Peyer's patch (tissue), 4 donors: ENCODE data around the gene NCBP2. TPM values are rescaled to one million over a fixed set of nuclear protein-coding genes. Genes with fewer than 3 reads are reported as not detected.

ENCODE experiments used
- DNase-seq, 3 donors: peaks; one replicate each; pipeline ENCODE4 v3.0.0-alpha.2; 2017 to 2019
- H3K27ac ChIP-seq, 4 donors: fragments of 200-600 bp; sonication (generic); one replicate each; pipeline ENCODE4 v1.5.1; 2016 to 2019
- H3K27me3 ChIP-seq, 2 donors: fragments of 200-600 bp; sonication (generic); one replicate each; pipeline ENCODE4 v1.5.1; 2019
- H3K36me3 ChIP-seq, 3 donors: fragments of 200-600 bp; sonication (generic); one replicate each; pipeline ENCODE4 v1.5.1; 2016 to 2019
- H3K4me1 ChIP-seq, 4 donors: fragments of 200-600 bp; sonication (generic); one replicate each; pipeline ENCODE4 v1.5.1; 2016 to 2019
- H3K4me3 ChIP-seq, 4 donors: fragments of 200-600 bp; sonication (generic); 1 replicate in 3 of 4; 2 replicates in 1 of 4; pipeline ENCODE4 v1.5.1; 2016 to 2019; ENCODE audit warnings: mild to moderate bottlenecking in 1 of 4
- H3K9me3 ChIP-seq, 4 donors: fragments of 200-600 bp; sonication (generic); one replicate each; pipeline ENCODE4 v1.5.1; 2016 to 2019; ENCODE audit warnings: mild to moderate bottlenecking in 1 of 4
- CTCF ChIP-seq, 6 experiments: fragments of 450-650 bp in 4 of 6; fragments of 200-600 bp in 2 of 6; sonication (generic) in 1 of 6; IDR thresholded peaks; one replicate each; pipeline ENCODE4 v1.5.1; 2017 to 2019; ENCODE audit warnings: antibody characterized with exemption in 6 of 6, mild to moderate bottlenecking in 3 of 6, moderate library complexity in 1 of 6
- POLR2A ChIP-seq, 2 donors: fragments of 450-650 bp; IDR thresholded peaks; one replicate each; pipeline ENCODE4 v1.5.1; 2017; ENCODE audit warnings: antibody characterized with exemption in 2 of 2, mild to moderate bottlenecking in 2 of 2, moderate library complexity in 2 of 2
- total RNA-seq, 4 donors: library from RNA; depleted of rRNA; stranded (reverse); fragments of >200 nt; gene quantifications; one replicate each; pipeline ENCODE4 v1.1.0, GENCODE V29; 2016

Gene NCBP2
- total RNA-seq, 4 donors from 2014 or later: 21.7 to 61.1 (median 31.8) TPM

- Histone ChIP-seq H3K36me3 (peaks cover 0 to 76% (median 0%) of the 10 kb centered on the region in 3 donors), H3K4me3 (no peak overlapping the region), H3K27ac (peak overlapping the region in 2 of 4 donors; percentile 41 to 65), H3K4me1 (no peaks in the 10 kb centered on the region), H3K9me3 (no peaks in the 10 kb centered on the region), H3K27me3 (no peaks in the 10 kb centered on the region)
- peak in 1 of 3 donors; percentile 34 for DNase-seq
- TF ChIP-seq CTCF (IDR thresholded peaks at IDR 0.05): no peak
- no peak for TF ChIP-seq POLR2A (IDR thresholded peaks at IDR 0.05)
Observed at GRCh38 chr3:196932600-196932999, 9.7 kb downstream of the NCBP2 start.

GRCh38 chr3:196931828-196932587 is 10.3 kb downstream of the NCBP2 start:
- peaks cover 0 to 71% (median 0%) of the 10 kb centered on the region in 3 donors for H3K36me3 ChIP-seq
- no peaks in the 10 kb centered on the region for H3K9me3 ChIP-seq
- TF ChIP-seq POLR2A (IDR thresholded peaks at IDR 0.05) (no peak), CTCF (IDR thresholded peaks at IDR 0.05) (no peak)
- no peaks in the 10 kb centered on the region for H3K27me3 ChIP-seq
- H3K4me1 ChIP-seq: no peaks in the 10 kb centered on the region
- H3K27ac ChIP-seq: peak overlapping the region in 2 of 4 donors; percentile 41 to 65
- peak in 2 of 3 donors; percentile 58 to 74 for DNase-seq
- H3K4me3 ChIP-seq: no peak overlapping the region

- no peaks in the 10 kb centered on the region for H3K9me3 ChIP-seq
- no peak overlapping the region for H3K4me3 ChIP-seq
- no peak for TF ChIP-seq POLR2A (IDR thresholded peaks at IDR 0.05)
- H3K4me1 ChIP-seq: no peaks in the 10 kb centered on the region
- peak overlapping the region in 2 of 4 donors; percentile 41 to 65 for H3K27ac ChIP-seq
- H3K36me3 ChIP-seq: peaks cover 0 to 62% (median 0%) of the 10 kb centered on the region in 3 donors
- DNase-seq: no peak
- no peaks in the 10 kb centered on the region for H3K27me3 ChIP-seq
Observed at GRCh38 chr3:196931157-196931556, 11.2 kb downstream of the NCBP2 start.

- no peaks in the 10 kb centered on the region for H3K27me3 ChIP-seq
- no peak for DNase-seq
- H3K36me3 ChIP-seq: peaks cover 0 to 43% (median 0%) of the 10 kb centered on the region in 3 donors
Observed at GRCh38 chr3:196927571-196928453, 14.5 kb downstream of the NCBP2 start.

GRCh38 chr3:196920733-196921132 is 21.6 kb downstream of the NCBP2 start:
- no peak for DNase-seq
- H3K4me1 ChIP-seq: no peaks in the 10 kb centered on the region
- no peaks in the 10 kb centered on the region for H3K27me3 ChIP-seq
- no peaks in the 10 kb centered on the region for H3K9me3 ChIP-seq
- no peak overlapping the region for H3K27ac ChIP-seq
- peaks cover 0 to 31% (median 0%) of the 10 kb centered on the region in 3 donors for H3K36me3 ChIP-seq
- no peak overlapping the region for H3K4me3 ChIP-seq
- no peak for TF ChIP-seq POLR2A (IDR thresholded peaks at IDR 0.05)
- no peak for TF ChIP-seq CTCF (IDR thresholded peaks at IDR 0.05)

More at GRCh38 chr3:196927571-196928453, 14.5 kb downstream of the NCBP2 start:
- H3K27ac ChIP-seq: no peak overlapping the region
- H3K4me1 ChIP-seq: no peaks in the 10 kb centered on the region
- TF ChIP-seq CTCF (IDR thresholded peaks at IDR 0.05) (no peak), POLR2A (IDR thresholded peaks at IDR 0.05) (no peak)
- no peak overlapping the region for H3K4me3 ChIP-seq
- no peaks in the 10 kb centered on the region for H3K9me3 ChIP-seq
